GM18858 (cell line): Measurements from ENCODE around the gene RINL.
"Not testable (repeated sequence)": the region's sequence is repeated elsewhere in the genome, so short reads cannot be mapped to it uniquely, and the experiment has no call there.

Experiments
- ATAC-seq: cut with Tn5 transposase; IDR thresholded peaks from one replicate; pipeline ENCODE4 v1.9.1; 2021; ENCODE audit not compliant: unreplicated experiment

The RINL gene

GRCh38 chr19:38905620-38906019 lies 27.5 kb upstream of the RINL start:
- no peak for ATAC-seq

- no peak for ATAC-seq
Observed at GRCh38 chr19:38904581-38905539, 26.8 kb upstream of the RINL start.

GRCh38 chr19:38901683-38902082 lies 23.6 kb upstream of the RINL start:
- ATAC-seq: no peak

- no peak for ATAC-seq
Observed at GRCh38 chr19:38900743-38901190, 22.7 kb upstream of the RINL start.

GRCh38 chr19:38900202-38900629 lies 22.1 kb upstream of the RINL start:
- ATAC-seq: no peak

GRCh38 chr19:38899447-38900201 lies 21.5 kb upstream of the RINL start, which contains the start of the genes NFKBIB and SIRT2:
Gene NFKBIB, plus strand, starts transcription at chr19:38899969. Its CDS starts 64 bp downstream, at chr19:38900033.
Gene SIRT2, minus strand, starts transcription at chr19:38899618. Its CDS starts 97 bp downstream, at chr19:38899521.
- peak; percentile 83 for ATAC-seq

GRCh38 chr19:38898788-38899446 lies 20.8 kb upstream of the RINL start:
- no peak for ATAC-seq

GRCh38 chr19:38894968-38895367 lies 16.9 kb upstream of the RINL start:
- no peak for ATAC-seq

GRCh38 chr19:38893341-38893771 lies 15.3 kb upstream of the RINL start:
- no peak for ATAC-seq

- ATAC-seq: no peak
Observed at GRCh38 chr19:38892841-38893240, 14.8 kb upstream of the RINL start.

- ATAC-seq: no peak
Observed at GRCh38 chr19:38891771-38892170, 13.7 kb upstream of the RINL start.

- no peak for ATAC-seq
Observed at GRCh38 chr19:38890686-38891085, 12.6 kb upstream of the RINL start.

GRCh38 chr19:38889803-38890202 lies 11.7 kb upstream of the RINL start:
- no peak for ATAC-seq

GRCh38 chr19:38888876-38889275 lies 10.8 kb upstream of the RINL start:
- ATAC-seq: no peak

- not testable (repeated sequence) for ATAC-seq
Observed at GRCh38 chr19:38884691-38885090, 6.6 kb upstream of the RINL start.

- no peak for ATAC-seq
Observed at GRCh38 chr19:38883286-38883685, 5.2 kb upstream of the RINL start.

- no peak for ATAC-seq
Observed at GRCh38 chr19:38880882-38881609, 3.0 kb upstream of the RINL start.

GRCh38 chr19:38880076-38880881 lies 2.2 kb upstream of the RINL start:
- ATAC-seq: no peak

- no peak for ATAC-seq
Observed at GRCh38 chr19:38879400-38879751, 1.3 kb upstream of the RINL start.
